ENCODE data around the gene TAS1R3.

GRCh38 chr1:1299686-1300351 is 31.3 kb upstream of the TAS1R3 start:
- TF ChIP-seq CTCF (IDR thresholded peaks at IDR 0.05) (no peak), POLR2A (IDR thresholded peaks at IDR 0.05) (no peak)

Data from testis (tissue), 2 donors.